Ectodermal cell (in vitro differentiated cells): ENCODE measurements around the gene SGPL1.

Source experiments
- H3K27ac ChIP-seq: 2 replicates; pipeline ENCODE4 v1.7.0; 2013; ENCODE audit warnings: mild to moderate bottlenecking, low read depth, low read length; ENCODE audit not compliant: insufficient read depth, poor library complexity, severe bottlenecking
- H3K27me3 ChIP-seq: 2 replicates; pipeline ENCODE4 v1.7.0; 2013; ENCODE audit warnings: mild to moderate bottlenecking, low read length; ENCODE audit not compliant: insufficient read depth, control insufficient read depth, poor library complexity, severe bottlenecking
- H3K36me3 ChIP-seq: one replicate; pipeline ENCODE4 v1.7.0; 2013; ENCODE audit warnings: low read length; ENCODE audit not compliant: control insufficient read depth, insufficient read depth
- H3K4me1 ChIP-seq: one replicate; pipeline ENCODE4 v1.7.0; 2013; ENCODE audit warnings: low read length; ENCODE audit not compliant: control insufficient read depth, insufficient read depth
- H3K4me3 ChIP-seq: 2 replicates; pipeline ENCODE4 v1.7.0; 2013; ENCODE audit warnings: low read depth, low read length, control low read depth; ENCODE audit not compliant: insufficient read depth
- H3K9me3 ChIP-seq: 2 replicates; pipeline ENCODE4 v1.7.0; 2013; ENCODE audit warnings: mild to moderate bottlenecking, low read length, moderate library complexity; ENCODE audit not compliant: control insufficient read depth
- WGBS, 2 experiments: methylation state at CpG; one replicate each; pipeline ENCODE4 v1.1.7; 2013; ENCODE audit warnings: missing lambda C conversion rate in 2 of 2; 5-methylcytosine and 5-hydroxymethylcytosine counted together

Gene SGPL1

DNA sequence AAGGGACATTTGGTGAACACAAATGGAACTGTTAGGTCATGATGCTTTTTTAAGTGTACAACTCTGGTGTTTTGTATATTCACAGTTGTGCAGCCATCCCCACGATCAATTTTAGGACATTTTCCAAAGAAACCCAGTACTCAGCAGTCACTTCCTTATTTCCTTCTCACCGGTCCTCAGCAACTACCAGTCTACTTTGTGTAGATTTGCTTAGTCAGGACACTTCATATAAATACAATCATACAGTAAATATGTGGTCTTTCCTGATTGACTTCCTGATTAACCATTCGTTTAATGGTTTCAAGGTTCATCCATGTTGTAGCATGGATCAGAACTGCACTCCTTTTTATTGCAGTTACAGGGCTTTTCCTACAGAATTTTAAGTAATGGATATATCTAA lies 14.4 kb downstream of the SGPL1 start:
- WGBS, 2 experiments, result 73 to 86% methylated on average over 3 of the region's 3 CpGs
- Histone ChIP-seq H3K4me3 (no peak overlapping the region), H3K36me3 (no peaks in the 10 kb centered on the region), H3K9me3 (no peaks in the 10 kb centered on the region), H3K27ac (no peak overlapping the region), H3K4me1 (no peaks in the 10 kb centered on the region), H3K27me3 (no peaks in the 10 kb centered on the region)

DNA sequence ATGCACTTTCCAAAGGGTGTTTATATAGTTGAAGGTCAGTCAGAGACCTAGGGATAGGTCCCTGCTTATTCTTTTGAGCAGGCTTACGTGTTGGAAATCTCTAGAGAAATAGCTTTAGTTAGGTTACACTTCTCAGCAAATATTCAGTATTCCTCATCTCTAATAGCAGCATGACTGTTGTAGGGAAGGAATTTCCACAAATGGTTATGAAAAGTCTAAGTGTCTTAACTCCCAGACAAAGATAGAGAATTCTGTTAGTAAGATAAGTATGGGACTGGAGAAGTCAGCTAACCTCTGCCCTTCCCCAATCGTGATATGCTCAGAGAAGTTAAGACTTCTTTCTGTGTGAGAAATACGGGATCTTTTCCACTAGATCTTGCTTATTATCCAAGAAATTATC lies 16.5 kb downstream of the SGPL1 start:
- WGBS, 2 experiments, result 87 to 96% methylated on average over 2 to 3 of the region's 3 CpGs
- H3K27me3 ChIP-seq, result no peaks in the 10 kb centered on the region
- H3K9me3 ChIP-seq, result no peaks in the 10 kb centered on the region
- H3K4me3 ChIP-seq, result no peak overlapping the region
- H3K27ac ChIP-seq, result no peak overlapping the region
- no peaks in the 10 kb centered on the region for H3K36me3 ChIP-seq
- no peaks in the 10 kb centered on the region for H3K4me1 ChIP-seq

DNA sequence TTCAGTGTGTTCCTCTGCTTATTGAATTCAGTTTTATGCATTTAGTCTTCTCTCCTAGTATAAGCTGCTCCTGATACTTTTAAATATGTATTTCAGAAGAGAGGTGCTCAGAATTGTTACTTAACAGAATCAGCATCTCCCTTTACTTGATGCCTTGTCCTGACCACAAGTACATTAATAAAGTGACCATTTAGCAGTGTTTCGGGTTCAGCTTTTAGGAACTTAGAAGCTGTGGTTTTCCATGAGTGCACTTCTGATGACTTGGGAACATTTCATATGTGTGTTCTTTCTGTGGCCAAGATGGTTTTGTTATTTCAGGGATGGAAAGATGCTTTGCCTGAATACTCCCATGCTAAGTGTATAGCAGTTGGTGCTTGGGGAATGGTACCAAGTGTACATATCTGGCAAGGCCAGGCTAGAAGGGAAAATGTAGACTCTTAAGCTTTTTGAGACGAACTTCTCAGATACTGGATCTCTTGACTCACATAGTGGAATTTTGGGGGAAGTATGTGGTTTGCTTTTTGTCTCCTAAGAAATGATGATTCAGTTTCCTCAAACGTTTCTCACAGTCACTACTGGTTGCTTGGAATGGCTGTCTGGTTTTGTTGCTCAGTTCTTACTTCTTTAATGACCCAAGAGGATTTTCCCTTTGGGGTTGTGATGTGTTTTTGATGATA lies 17.2 kb downstream of the SGPL1 start:
- H3K9me3 ChIP-seq, result no peaks in the 10 kb centered on the region
- H3K36me3 ChIP-seq, result peaks cover 8% of the 10 kb centered on the region
- no peaks in the 10 kb centered on the region for H3K27me3 ChIP-seq
- H3K4me3 ChIP-seq, result no peak overlapping the region
- no peak overlapping the region for H3K27ac ChIP-seq
- 88 to 93% methylated on average over 3 of the region's 3 CpGs for WGBS, 2 experiments
- H3K4me1 ChIP-seq, result no peaks in the 10 kb centered on the region

DNA sequence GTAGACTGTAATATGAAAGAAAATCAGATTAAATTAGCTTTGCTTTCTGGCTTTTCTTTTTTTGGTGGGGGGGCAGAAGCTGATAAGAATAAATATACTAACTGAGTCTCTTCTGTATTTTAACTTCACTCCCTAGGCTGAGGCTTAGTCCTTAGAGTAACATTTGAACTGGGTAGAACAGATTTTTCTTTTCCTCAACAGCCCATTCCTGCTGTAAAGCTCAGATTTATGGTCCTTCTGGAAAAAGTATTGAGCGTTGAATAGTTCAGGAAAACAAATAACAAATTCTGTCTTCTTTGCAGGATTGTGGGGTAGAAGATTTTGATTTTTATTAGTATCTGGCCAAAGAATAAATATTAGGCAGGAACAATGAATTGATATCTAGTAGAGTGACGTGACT lies 17.9 kb downstream of the SGPL1 start:
- no peaks in the 10 kb centered on the region for H3K4me1 ChIP-seq
- 95 to 100% methylated on average over 2 of the region's 2 CpGs for WGBS, 2 experiments
- no peak overlapping the region for H3K4me3 ChIP-seq
- no peaks in the 10 kb centered on the region for H3K27me3 ChIP-seq
- H3K27ac ChIP-seq, result no peak overlapping the region
- peaks cover 11% of the 10 kb centered on the region for H3K36me3 ChIP-seq
- H3K9me3 ChIP-seq, result no peaks in the 10 kb centered on the region

DNA sequence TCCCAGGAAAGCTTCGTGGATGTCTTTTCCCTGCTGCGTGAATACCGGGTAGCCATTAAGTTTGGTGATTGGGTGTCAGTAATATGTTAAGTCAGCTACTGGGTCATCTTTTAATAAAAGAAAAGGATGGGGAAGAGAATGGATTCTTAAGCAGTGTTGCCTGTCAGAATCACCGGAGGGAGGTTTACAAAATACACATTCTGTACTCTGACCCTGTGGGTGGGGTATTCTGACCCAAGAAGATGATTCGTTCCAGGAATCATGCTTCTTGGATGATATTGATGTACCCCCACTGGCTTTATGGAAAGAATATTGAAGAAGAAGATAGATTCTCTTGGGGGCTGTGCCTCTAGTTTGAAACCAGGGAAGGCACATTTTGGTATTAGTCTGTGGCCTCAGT lies 18.3 kb downstream of the SGPL1 start:
- 96 to 98% methylated on average over 5 of the region's 5 CpGs for WGBS, 2 experiments
- Histone ChIP-seq H3K27me3 (no peaks in the 10 kb centered on the region), H3K9me3 (no peaks in the 10 kb centered on the region), H3K36me3 (peaks cover 11% of the 10 kb centered on the region), H3K4me1 (no peaks in the 10 kb centered on the region), H3K4me3 (no peak overlapping the region), H3K27ac (no peak overlapping the region)

DNA sequence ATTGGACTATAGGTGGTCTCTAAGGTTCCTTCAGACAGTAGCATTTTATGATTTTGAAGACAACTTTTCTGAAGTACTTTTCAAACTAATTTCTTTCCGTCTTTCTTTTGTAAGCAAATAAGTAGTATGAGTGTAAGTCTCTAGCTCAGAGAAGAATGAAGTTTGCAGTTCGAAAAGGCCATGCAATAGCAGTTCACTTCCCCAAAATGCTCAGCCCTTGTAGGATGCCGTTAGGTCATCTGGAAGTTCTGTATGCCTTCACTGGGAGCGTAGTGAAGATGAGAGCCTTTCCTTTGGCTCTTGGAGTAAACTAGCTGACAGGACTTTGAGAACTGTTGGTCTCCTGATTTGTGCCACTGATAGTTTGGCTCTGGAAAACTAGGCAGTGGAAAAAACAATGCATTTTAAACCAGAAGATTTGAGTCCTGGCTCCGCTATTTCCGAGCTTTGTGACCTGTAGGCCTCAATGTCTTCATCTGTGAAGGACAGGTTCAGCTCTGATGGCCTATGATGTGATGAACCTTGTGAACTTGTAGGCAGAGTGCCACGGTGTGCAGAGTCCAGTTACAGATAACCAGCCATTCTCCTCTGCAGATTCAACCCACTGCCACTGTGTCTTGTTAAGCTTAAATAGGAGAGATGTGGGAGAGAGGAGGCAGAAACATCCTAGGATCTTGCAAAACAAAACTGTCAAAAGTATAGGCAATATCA lies 18.8 kb downstream of the SGPL1 start:
- H3K36me3 ChIP-seq, result peaks cover 11% of the 10 kb centered on the region
- no peak overlapping the region for H3K27ac ChIP-seq

DNA sequence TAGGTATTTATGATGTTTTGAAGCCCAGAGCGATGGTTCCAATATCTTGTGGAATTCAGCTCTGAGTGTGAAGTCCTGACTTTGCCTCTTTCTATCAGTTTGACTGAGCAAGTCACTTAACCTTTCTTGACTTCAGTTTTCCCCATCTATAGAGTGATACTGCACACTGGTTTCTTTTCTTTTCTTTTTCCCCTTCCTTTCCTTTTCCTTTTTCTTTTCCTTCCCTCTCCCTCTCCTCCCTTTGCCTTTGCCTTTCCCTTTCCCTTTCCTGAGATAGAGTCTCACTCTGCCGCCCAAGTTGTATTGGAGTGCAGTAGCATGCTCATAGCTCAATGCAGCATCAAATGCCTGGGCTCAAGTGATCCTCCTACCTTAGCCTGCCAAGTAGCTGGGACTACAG lies 20.6 kb downstream of the SGPL1 start:
- no peaks in the 10 kb centered on the region for H3K9me3 ChIP-seq
- peaks cover 11% of the 10 kb centered on the region for H3K36me3 ChIP-seq
- no peaks in the 10 kb centered on the region for H3K4me1 ChIP-seq
- H3K27ac ChIP-seq, result no peak overlapping the region
- 79 to 92% methylated on average over 2 of the region's 2 CpGs for WGBS, 2 experiments
- no peaks in the 10 kb centered on the region for H3K27me3 ChIP-seq
- H3K4me3 ChIP-seq, result no peak overlapping the region

More for the DNA sequence above, 18.8 kb downstream of the SGPL1 start:
- no peak overlapping the region for H3K4me3 ChIP-seq
- 90 to 91% methylated on average over 7 of the region's 7 CpGs for WGBS, 2 experiments
- no peaks in the 10 kb centered on the region for H3K27me3 ChIP-seq
- no peaks in the 10 kb centered on the region for H3K9me3 ChIP-seq
- H3K4me1 ChIP-seq, result no peaks in the 10 kb centered on the region

DNA sequence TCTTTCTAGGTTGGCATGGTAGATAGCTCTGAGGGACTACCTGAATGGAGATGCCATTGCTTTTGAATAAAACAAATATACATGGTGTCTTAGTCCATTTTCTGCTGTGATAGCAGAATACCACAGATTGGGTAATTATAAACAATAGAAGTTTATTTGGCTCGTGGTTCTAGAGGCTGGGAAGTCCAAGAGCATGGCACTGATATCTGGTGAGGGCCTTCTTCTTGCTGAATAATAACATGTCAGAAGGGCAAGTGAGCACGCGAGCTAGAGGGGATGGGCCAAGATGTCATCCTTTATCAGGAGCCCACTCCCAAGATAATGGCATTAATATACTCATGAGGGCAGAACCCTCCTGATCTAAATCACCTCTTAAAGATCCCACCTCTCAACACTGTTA lies 21.9 kb downstream of the SGPL1 start:
- Histone ChIP-seq H3K9me3 (no peaks in the 10 kb centered on the region), H3K36me3 (peaks cover 11% of the 10 kb centered on the region), H3K27ac (no peak overlapping the region), H3K27me3 (no peaks in the 10 kb centered on the region), H3K4me1 (no peaks in the 10 kb centered on the region), H3K4me3 (no peak overlapping the region)
- 95 to 97% methylated on average over 3 of the region's 3 CpGs for WGBS, 2 experiments

DNA sequence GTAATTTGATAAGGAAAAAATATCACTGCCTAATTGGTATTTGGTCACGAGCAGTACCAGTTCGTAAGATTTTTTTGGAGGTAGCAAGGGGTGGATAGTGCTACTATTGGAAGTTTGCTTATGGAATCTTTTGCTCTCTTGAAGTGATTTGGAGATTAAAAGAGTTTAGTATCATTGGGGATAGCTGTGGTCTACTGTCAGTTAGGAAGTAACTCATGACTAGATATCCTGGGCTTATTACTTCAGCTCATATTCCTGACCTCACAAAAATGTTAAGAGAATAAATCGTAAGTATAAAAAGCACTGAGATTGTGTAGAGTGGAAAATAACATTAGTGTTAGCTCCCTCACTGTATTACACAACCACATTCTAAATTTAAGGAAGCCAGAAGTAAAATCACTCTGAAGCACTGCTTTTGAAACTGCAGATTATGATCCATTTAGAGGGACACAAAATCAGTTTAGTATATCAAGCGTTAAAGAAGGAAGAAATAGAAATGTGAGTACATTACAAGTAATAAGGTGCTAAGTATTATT lies 22.6 kb downstream of the SGPL1 start:
- H3K9me3 ChIP-seq, result no peaks in the 10 kb centered on the region
- H3K36me3 ChIP-seq, result peaks cover 11% of the 10 kb centered on the region
- H3K4me3 ChIP-seq, result no peak overlapping the region
- WGBS, 2 experiments, result 79 to 81% methylated on average over 3 of the region's 4 CpGs
- no peak overlapping the region for H3K27ac ChIP-seq
- H3K4me1 ChIP-seq, result no peaks in the 10 kb centered on the region
- no peaks in the 10 kb centered on the region for H3K27me3 ChIP-seq

DNA sequence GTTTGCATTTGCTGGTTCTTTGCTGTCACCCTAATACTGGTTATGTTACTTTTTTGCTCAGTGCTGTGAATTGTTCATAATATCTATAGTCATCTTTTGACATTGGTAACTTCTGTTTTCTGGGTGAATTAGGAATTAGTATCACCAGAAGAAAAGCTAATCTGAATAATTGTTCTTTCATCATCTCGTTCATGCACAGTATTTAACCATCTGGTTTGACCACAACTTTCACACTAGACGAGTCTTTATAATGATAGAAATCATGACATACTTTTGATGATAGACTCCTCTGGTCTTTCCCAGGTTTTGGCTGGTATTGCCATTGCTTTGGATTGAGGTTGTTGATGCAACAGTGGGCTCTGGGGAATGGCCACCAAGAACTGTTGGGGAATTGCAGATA lies 25.1 kb downstream of the SGPL1 start:
- Histone ChIP-seq H3K9me3 (no peaks in the 10 kb centered on the region), H3K4me1 (no peaks in the 10 kb centered on the region), H3K27ac (no peak overlapping the region), H3K36me3 (peaks cover 17% of the 10 kb centered on the region), H3K27me3 (no peaks in the 10 kb centered on the region), H3K4me3 (no peak overlapping the region)
- 97 to 100% methylated on average over 2 of the region's 2 CpGs for WGBS, 2 experiments
